HG02642 (cell line): Measurements from ENCODE around the gene CDC20.

ENCODE experiments used
- ATAC-seq: cut with Tn5 transposase; IDR thresholded peaks from one replicate; pipeline ENCODE4 v1.9.1; 2021; ENCODE audit warnings: mild to moderate bottlenecking; ENCODE audit not compliant: unreplicated experiment, poor library complexity

Gene CDC20

DNA sequence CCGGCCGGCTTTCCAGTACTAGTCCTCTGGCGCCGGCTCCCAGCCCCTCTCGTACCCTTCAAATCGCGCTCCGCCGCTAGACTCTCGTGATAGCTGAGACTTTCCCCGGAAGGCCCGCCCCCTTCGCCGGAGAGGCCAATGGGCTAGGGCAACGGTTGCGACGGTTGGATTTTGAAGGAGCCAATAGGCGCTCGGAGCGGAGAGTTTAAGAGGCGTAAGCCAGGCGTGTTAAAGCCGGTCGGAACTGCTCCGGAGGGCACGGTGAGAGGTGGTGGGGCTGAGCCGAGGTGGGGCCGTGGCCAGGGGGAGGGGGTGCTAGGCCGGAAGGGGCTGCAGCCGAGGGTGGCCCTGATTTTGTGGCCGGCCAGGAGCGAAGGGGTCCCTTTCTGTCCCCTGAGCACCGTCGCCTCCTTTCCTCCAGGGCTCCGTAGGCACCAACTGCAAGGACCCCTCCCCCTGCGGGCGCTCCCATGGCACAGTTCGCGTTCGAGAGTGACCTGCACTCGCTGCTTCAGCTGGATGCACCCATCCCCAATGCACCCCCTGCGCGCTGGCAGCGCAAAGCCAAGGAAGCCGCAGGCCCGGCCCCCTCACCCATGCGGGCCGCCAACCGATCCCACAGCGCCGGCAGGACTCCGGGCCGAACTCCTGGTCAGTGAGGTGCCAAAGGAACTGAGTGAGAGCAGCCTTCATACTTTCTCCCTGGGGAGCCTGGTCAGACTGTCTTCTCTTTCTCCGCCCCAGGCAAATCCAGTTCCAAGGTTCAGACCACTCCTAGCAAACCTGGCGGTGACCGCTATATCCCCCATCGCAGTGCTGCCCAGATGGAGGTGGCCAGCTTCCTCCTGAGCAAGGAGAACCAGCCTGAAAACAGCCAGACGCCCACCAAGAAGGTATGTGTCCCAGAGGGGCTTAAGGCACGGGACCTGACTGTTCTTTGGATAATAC lies at the start of gene CDC20:
CDC20 (plus strand) TSS at position 236 of the 948 bp plus-strand sequence; CDS start at position 471, 235 bp downstream.
- peak; percentile 96 for ATAC-seq

- ATAC-seq, result no peak
Measured at GRCh38 chr1:43309405-43310025, 49.3 kb upstream of the CDC20 start.

- ATAC-seq, result no peak
Measured at GRCh38 chr1:43311521-43311920, 47.3 kb upstream of the CDC20 start.

- ATAC-seq, result no peak
Measured at GRCh38 chr1:43312212-43312623, 46.6 kb upstream of the CDC20 start.

GRCh38 chr1:43312663-43313515 lies 45.9 kb upstream of the CDC20 start:
- ATAC-seq, result no peak

DNA sequence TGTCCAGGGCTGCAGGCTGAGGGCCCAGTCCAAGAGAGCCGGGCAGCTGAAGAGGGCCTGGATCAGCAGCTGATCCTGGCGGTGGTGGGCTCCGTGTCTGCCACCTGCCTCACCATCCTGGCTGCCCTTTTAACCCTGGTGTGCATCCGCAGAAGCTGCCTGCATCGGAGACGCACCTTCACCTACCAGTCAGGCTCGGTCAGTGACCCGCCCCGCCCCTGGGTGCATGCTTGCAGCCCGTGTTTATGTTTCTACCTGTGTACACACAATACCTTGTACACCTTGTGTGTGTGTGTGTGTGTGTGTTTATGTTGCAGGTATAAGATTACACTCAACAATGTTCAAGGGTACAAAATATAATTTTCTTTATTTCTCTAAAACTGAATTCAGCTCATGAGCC lies 45.0 kb upstream of the CDC20 start:
- no peak for ATAC-seq

DNA sequence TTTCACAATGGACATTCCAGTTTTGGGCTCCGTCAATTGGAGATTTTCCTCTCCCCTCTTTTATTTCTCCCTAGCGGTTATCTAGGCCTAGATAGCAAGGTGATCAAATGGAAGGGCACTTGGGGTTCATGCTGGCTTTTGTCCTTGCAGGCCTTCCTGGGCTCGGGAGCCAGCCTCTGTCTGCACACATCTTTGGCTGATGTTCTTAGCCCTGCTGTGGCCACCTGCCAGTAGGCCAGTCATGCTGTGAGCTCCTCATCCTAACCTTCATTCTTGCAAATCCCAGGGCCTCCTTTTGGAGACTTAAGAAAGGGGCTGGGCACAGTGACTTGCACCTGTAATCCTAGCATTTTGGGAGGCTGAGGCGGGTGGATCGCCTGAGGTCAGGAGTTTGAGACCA lies 44.5 kb upstream of the CDC20 start:
- no peak for ATAC-seq

DNA sequence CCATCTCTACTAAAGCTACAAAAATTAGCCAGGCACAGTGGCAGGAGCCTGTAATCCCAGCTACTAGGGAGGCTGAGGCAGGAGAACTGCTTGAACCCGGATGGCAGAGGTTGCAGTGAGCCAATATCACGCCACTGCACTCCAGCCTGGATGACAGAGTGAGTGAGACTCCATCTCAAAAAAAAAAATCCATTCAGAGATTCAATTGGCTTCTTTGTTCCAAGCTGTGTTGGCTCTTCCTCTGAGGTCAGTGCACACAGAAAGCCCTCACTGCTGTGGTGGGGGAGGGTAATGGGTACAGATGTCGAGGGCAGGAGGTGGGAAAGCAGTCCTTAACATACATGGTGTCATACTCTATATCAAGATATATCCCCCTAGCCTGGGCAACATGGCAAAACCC lies 43.3 kb upstream of the CDC20 start:
- ATAC-seq, result no peak

GRCh38 chr1:43315963-43316737 lies 42.6 kb upstream of the CDC20 start:
- no peak for ATAC-seq

DNA sequence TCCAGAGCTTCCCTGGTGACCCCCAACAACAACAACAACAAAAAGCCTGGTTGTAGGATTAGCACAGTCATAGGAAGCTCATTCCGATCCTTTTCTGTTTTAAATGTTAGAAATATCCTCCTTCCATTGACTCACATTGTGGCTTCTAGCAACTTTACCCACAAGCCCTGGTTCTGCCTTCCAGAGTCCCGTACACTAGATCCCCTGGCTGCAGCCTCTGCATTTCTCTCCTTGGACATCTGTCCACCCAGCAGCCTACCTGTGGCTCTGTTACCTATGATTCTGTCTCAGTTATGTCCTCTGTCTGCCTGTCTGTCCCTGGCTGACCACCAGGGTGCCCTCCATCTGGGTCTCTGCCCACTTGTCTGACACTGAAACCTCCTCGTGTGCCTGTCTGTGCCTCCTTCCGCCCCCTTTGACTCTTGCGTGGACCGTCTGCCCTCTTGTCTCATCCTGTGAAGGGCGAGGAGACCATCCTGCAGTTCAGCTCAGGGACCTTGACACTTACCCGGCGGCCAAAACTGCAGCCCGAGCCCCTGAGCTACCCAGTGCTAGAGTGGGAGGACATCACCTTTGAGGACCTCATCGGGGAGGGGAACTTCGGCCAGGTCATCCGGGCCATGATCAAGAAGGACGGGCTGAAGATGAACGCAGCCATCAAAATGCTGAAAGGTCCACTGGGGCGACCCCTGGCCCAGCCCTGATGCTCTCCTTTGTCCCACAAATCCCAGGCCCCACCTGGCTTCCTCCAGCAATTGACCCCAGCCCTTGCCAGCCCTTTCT lies 41.9 kb upstream of the CDC20 start:
- no peak for ATAC-seq

- no peak for ATAC-seq
Measured at GRCh38 chr1:43317817-43318471, 40.8 kb upstream of the CDC20 start.

- ATAC-seq, result no peak
Measured at GRCh38 chr1:43318831-43319230, 40.0 kb upstream of the CDC20 start.

GRCh38 chr1:43319288-43319687 lies 39.5 kb upstream of the CDC20 start:
- no peak for ATAC-seq

DNA sequence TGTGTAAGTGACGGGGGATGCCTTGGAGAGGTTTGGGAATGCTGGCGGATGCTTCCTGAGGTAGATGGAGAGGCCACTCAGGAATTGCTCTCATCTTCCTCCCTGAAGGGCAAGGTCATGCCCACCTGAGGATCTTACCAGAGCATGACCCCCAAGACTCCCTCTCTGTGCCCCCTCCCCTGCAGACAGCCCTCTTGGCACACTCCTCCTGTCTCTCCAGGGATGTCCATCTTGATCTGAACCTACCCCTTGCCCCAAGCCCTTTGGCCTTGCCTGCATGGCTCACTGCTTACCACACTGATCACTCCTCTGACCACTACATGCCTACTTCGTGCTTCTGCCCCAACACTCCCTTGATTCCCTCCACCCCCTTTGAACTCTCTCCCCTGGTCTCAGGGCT lies 39.0 kb upstream of the CDC20 start:
- no peak for ATAC-seq

- no peak for ATAC-seq
Measured at GRCh38 chr1:43321331-43321891, 37.4 kb upstream of the CDC20 start.

DNA sequence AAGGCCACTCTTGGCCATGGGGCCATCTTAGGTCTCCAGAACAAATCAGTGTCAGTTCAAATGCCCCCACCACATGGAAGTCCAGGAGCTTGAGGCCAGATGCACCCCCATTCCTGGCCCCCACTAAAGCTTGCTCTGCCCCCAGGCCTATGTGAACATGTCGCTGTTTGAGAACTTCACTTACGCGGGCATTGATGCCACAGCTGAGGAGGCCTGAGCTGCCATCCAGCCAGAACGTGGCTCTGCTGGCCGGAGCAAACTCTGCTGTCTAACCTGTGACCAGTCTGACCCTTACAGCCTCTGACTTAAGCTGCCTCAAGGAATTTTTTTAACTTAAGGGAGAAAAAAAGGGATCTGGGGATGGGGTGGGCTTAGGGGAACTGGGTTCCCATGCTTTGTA lies 36.3 kb upstream of the CDC20 start:
- ATAC-seq, result no peak

- ATAC-seq, result no peak
Measured at GRCh38 chr1:43324810-43325209, 34.0 kb upstream of the CDC20 start.

GRCh38 chr1:43325381-43325780 lies 33.4 kb upstream of the CDC20 start:
- ATAC-seq, result no peak
